GM10248 (cell line): Measurements from ENCODE around the gene AGPAT1.

Experiments used
- CTCF ChIA-PET: fragments of 300-600 bp; sonication (Branson Sonifier 250); formaldehyde crosslinking; extraction: SDS; loops from one replicate; lab custom pipeline; 2021; ENCODE audit warnings: antibody characterized with exemption; lab: Yijun Ruan, JAX
- POLR2A ChIA-PET: fragments of 350-650 bp; sonication (Branson Sonifier 250); formaldehyde crosslinking; extraction: SDS; loops from one replicate; lab custom pipeline; 2020; ENCODE audit warnings: antibody characterized with exemption; lab: Yijun Ruan, JAX
- DNase-seq: peaks from one replicate; pipeline ENCODE4 v3.0.0; 2012; ENCODE audit errors: extremely low spot score
- CTCF ChIP-seq: IDR thresholded peaks from 2 replicates; pipeline ENCODE4 v1.5.1; 2012; ENCODE audit warnings: mild to moderate bottlenecking, low read depth; ENCODE audit errors: extremely low read depth, missing control alignments, control extremely low read depth

Gene AGPAT1

GRCh38 chr6:32170294-32170693 is 5.6 kb downstream of the AGPAT1 start:
- DNase-seq: no peak
- POLR2A ChIA-PET: no interaction called here
- CTCF ChIA-PET: no interaction called here
- TF ChIP-seq CTCF: no peak

- CTCF ChIA-PET: interaction anchor here (1.1 kb wide), 1 partner anchor 50 kb away, joined by 5 read pairs; no protein-coding TSS in a partner anchor
- TF ChIP-seq CTCF: no peak
- DNase-seq: no peak
- POLR2A ChIA-PET: no interaction called here
Measured at GRCh38 chr6:32168807-32169591, 6.9 kb downstream of the AGPAT1 start.

- ChIA-PET POLR2A (no interaction called here), CTCF (no interaction called here)
- TF ChIP-seq CTCF: no peak
- DNase-seq: no peak
Measured at GRCh38 chr6:32168350-32168749, 7.5 kb downstream of the AGPAT1 start.

DNA sequence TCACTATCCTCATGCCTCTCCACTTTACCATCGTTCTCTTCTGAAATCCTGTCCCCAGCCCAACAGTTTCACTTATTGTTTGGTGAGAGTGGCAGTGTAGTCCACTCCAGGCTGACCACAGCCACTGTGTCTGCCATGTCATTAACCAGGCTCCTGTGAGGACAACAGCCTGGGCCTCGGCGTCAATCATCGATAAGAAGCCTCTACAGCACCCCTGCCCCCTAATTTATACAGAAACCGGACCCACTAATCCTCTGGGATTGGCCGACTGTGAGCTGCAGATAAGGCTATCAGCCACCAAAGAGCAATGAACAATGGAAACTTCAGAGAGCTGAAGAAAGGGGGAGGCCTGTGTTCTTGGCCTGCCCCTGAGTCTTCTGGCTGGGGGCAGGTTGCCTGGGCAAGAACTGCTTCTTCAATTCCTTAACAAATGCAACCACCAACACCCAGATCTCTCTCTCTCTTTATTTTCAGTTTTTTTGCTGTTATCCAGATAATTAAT is 8.1 kb downstream of the AGPAT1 start:
- CTCF ChIA-PET: interaction anchor here (1.1 kb wide), 1 partner anchor 13 kb away, joined by 4 read pairs; no protein-coding TSS in a partner anchor
- no peak for TF ChIP-seq CTCF
- no peak for DNase-seq
- POLR2A ChIA-PET: no interaction called here

DNA sequence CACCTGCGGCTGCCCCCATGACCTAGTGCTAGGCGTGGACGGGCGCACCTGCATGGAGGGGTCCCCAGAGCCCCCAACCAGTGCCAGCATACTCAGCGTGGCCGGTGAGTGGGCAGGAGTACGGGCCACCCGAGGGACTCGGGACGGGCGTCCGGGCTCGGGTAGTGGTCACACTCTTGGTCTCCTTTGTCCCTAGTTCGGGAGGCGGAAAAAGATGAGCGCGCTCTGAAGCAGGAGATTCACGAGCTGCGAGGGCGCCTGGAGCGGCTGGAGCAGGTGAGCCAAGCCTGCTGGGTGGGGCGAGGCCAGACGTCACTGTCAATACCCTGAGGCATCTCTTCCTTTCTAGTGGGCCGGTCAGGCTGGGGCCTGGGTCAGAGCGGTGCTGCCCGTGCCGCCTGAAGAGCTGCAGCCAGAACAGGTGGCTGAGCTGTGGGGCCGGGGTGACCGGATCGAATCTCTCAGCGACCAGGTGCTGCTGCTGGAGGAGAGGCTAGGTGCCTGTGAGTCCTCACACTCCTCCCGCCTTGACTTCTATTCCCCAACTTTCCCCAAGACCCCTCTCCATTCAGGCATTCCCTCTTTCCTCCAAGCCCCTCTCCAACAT is 8.6 kb downstream of the AGPAT1 start:
- POLR2A ChIA-PET: no interaction called here
- no peak for TF ChIP-seq CTCF
- CTCF ChIA-PET: interaction anchor here (0.9 to 1.1 kb wide), 2 partner anchors 9 to 13 kb away, joined by 3 to 4 read pairs; no protein-coding TSS in a partner anchor
- no peak for DNase-seq

DNA sequence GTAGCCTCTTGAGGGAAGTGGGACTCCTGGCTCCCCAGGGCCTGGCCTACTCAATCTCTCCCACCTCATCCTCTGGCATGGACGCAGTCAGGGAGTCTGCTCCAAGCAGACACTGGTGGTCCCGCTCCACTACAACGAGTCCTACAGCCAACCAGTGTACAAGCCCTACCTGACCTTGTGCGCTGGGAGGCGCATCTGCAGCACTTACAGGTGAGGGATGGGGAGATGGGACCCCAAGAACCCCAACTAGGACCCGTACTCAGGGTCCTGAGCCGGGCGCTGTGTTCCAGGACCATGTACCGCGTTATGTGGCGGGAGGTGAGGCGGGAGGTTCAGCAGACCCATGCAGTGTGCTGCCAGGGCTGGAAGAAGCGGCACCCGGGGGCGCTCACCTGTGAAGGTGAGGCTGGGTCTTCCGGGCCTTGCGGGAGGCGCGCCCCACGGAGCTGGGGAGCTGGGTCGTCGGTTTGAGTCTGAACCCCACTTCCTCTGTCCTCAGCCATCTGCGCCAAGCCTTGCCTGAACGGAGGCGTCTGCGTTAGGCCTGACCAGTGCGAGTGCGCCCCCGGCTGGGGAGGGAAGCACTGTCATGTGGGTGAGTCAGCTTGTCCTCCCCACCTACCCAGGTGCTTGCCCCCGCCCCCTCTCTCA is 9.3 kb downstream of the AGPAT1 start:
- ChIA-PET CTCF (interaction anchor here (0.9 to 1.0 kb wide), 3 partner anchors 8 to 48 kb away, joined by 3 read pairs; no protein-coding TSS in a partner anchor), POLR2A (no interaction called here)
- DNase-seq: no peak
- no peak for TF ChIP-seq CTCF
